SW480 (cell line): ENCODE data around the gene TDP1.

ENCODE experiments used
- DNase-seq: peaks from one replicate; pipeline ENCODE4 v3.0.0-alpha.2; 2016; ENCODE audit warnings: low spot score

TDP1 gene

DNA sequence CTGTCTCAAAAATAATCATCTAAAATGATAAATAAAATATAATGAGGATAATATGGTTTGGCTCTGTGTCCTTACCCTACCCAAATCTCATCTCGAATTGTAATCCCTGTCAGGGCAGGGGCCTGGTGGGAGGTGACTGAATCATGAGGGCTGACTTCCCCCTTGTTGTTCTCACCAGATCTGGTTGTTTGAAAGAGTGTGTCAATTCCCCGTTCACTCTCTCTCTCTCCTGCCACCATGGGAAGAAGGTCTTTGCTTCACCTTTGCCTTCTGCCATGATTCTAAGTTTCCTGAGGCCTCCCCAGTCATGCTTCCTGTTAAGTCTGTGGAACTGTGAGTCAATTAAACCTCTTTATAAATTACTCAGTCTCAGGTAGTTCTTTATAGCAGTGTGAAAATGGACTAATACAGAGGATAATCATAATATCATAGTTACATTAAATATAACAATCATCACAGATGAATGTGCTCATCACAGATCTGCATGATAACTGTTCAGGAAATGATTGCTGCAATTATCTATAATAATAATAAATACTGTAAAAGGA, 13.8 kb upstream of the TDP1 start:
- no peak for DNase-seq

DNA sequence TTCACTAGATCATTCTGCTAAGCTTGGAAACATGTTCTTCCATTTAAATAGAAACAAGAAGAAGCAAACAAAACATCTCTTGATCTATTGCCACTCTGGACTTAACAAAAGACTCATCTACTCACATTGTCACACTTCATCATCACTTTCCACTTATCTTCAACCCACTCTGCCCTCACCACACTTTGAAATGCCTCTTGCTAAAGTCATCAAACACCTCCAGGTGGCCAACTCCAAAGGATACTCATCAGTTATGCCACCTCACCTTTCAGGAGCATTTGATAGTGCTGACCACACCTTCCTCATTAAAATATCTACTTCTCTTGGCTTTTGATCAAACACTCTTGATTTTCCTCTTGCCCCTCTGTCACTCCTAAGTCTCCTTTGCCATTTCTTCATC, 8.4 kb upstream of the TDP1 start:
- DNase-seq, result peak; percentile 27

DNA sequence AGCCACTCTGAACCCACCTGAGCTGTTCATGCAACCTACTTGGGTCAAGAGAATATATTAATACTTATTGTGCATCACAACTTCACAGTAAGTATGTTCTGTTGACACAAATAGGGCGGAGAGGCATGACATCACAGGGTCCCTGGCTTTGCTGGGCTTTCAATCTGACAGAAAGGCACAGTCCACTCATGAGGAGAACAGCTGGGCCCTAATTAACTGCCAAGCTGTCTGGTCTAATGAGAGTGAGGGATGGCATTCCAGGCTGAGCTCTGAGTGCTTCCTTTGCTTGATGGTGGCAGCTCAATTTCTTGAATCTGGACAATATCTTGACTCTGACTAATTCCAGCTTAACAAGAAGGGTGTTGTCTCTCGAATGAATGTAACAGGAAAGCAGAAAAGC, 3.2 kb upstream of the TDP1 start:
- DNase-seq, result no peak

DNA sequence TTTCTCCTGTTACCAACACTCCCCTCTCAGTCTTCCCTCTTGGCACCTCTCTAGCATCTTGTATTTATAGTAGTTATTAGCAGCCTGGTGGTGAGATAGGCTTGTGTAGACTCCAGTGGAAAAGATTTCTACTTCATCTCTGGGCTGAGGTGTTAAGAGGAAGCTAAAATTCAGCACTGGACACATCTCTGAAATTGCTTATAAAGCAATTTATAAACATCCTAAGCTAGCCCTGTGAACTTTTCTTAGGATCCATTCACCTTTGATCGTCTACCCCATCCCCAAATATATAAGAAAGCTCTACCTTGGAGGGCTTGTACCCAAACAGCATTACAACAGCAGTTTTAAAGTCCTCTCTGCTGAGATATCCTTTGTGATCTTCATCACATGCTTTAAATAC, 2.1 kb upstream of the TDP1 start:
- DNase-seq, result no peak

DNA sequence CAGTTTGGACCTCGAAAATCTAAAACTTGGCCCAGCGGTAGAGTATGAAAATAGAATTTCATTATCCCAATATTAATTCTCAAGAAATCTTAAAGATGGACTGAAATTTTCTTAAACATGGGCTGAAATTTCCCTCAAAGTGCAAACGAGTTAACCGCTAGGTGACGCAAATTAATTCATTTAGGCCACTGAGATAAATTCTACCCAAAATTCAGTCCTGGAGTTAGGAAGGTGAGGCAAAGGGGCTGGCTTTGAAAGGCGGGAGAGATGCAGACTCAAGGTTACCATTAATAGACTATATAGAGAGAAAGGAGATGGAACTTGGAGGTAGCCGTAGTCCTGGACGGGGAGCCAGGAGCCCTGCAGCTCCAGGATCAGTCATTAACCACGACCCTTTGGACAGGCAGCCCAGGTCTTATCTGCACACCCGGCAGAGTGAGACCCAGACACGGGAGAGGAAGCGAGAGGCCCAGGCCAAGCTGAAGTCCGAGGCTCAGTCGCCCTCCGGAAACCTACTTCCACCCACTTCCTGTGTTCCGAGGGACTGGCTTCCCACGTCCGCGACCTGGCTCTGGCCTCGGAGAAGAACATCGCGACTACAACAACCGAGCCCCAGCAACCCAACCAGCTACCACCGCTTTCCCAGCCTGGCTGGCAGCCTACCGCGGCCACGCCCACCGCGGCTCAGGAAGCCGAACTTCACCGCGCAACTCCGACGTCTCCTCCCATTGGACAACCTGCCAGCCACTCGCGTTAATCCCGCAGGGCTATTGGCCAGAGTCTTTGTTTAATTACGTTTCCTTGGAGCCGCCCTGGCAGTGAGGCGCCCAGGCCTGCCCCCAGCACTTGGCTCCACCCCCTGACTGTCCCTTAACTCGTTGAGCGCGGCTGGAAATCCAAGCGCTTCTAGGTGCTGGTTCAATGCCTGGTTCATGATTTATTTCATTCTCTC, 1.4 kb upstream of the TDP1 start, which contains the start of gene EFCAB11:
TSS of gene EFCAB11 (minus strand) at position 661 of the 952 bp plus-strand sequence. CDS start at position 591, 70 bp downstream.
- peak; percentile 100 for DNase-seq

DNA sequence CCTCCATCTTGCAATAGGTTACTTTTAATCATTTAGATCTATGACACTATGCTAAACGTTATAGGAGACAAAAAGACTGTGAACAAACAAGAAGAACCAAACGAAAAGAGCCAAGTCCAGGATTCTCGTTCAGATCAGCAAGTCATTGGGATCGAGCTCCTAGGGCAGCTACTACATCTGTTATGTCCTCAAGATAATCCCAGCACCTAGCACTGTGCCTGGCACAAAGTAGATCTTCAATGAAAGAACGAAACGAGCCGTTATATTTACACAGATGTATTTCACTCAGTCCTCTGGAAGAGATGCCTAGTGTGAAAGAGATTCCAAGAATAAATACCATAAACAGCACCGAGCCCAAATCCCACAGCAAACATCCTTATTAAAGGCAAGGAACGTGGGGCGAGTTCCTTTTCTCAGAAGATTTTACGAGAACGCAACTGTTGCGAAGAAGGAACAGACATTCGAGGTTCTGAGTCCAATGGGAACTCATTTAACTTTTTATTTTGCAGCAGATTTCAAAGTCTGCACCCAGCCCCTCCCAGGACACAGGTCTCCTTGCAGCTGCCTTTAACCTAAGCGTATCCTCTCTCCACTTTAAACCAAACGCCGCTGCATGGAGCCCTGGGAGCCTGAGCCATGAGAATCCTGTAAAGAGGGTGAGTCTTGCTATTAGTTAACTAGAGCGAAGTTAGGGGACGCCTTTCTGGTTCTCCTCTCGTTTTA, 544 bp upstream of the TDP1 start:
- no peak for DNase-seq

DNA sequence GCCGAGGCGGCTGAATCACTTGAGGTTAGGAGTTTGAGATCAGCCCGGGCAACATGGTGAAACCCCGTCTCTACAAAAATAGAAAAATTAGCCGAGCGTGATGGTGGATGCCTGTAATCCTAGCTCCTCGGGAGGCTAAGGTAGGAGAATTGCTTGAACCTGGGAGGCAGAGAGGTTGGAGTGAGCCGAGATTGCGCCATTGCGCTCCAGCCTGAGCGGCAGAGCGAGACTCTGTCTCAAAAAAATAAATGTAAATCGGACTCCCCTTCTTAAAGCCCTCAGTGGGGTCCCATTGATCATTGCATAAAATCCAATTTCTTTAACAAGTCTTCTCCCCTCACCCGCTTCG, 908 bp downstream of the TDP1 start:
- no peak for DNase-seq

DNA sequence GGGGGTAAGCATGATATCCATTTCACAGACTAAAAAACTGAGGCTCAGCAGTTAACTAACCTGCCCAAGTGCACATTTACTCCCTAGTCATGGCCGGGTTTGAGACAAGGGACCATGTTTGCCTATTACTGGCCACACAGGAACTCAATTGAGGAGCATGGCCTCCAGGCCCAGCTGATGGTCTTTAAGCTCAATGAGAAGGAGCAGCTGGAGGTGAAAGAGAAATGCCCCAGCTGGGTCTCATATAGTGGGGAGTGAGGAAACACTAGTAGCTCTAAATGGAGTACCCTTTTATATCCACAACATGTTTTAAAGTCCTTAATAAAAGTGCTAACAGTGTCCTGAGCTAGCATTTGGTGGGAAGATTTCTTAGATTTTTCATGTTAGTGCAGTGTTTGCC, 1.6 kb downstream of the TDP1 start:
- DNase-seq, result no peak

DNA sequence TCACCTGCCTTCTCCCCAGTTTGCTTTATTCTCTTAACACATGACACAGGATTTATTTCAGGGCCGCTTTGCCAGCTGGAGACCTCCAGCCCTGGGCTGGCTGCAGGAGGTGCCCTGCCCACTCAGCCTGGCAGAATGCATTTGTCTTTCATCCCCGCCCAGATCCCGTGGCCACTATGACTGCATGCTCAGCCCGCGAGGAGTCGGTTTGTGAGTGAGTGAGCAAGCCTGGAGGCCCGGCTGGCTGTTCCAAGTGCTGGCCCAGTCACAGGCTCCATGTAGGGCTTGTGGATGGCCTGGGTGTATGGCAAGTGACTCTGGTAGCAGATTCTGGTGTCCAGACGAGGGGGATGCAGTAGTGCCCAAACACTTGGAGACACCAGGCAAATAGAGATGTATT, 2.1 kb downstream of the TDP1 start:
- DNase-seq, result peak; percentile 6

DNA sequence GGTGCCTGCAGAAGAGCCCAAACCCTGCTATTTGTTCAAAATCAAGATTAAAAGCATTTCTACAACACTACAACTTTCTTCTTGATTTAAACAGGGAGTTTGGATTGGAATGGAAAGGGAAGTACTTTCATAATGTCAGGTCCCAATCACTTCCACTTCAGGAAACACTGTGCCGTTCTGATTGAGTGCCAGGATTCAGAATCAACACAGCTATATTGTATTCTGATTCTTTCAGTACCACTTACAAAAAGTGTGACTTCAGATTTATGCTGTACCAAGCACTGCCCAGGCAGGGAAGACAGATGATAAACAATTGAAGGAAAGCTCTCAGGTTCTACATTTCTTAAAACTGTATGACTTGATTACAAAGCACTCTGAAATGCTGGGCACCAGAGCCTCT, 3.2 kb downstream of the TDP1 start:
- no peak for DNase-seq

DNA sequence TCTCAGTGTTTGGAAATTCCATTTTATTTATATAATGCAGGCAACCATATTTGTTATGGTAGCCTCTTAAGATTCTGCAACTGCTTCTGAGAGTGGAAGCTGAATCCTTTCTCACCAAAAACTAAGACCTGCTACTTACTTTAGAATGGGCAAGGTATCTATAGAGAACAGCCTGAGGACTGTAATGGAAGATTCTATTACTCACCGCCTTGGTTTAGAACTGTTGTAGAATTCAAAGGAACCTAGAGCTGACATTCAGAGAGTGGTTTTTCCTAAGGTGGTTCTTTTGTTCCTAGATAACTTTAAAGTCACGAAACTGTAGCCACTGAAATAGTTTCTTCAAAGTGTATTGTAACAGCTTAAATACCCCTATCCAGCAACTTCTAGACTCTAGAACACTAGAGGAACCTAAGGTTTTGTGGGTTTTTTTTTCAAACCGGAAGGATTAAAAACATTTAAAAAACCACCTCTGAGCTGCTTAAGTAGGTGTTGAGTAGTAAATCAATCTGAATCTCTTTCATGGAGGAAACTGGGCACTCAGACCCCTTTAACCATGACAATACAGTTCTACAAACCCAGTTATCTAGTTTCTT, 4.2 kb downstream of the TDP1 start:
- no peak for DNase-seq

DNA sequence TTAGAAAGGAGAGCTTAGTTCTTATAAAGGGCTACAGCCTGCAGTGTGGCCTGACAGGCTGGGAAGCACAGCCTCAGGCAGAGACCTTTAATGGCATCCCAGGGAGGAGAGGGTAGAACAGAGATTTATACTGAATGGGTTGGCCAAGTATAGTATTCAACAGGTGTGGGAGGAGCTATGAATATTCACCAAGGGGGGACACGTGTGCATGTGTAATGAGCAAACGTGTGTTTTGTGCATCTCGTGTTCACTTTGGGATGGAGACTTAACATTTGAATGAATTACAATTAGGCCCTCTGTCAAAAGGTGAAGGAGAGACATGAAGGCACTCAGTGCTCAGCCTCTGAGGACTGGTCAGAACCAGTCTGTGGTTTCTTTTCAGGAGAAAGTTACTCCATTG, 5.2 kb downstream of the TDP1 start:
- no peak for DNase-seq

DNA sequence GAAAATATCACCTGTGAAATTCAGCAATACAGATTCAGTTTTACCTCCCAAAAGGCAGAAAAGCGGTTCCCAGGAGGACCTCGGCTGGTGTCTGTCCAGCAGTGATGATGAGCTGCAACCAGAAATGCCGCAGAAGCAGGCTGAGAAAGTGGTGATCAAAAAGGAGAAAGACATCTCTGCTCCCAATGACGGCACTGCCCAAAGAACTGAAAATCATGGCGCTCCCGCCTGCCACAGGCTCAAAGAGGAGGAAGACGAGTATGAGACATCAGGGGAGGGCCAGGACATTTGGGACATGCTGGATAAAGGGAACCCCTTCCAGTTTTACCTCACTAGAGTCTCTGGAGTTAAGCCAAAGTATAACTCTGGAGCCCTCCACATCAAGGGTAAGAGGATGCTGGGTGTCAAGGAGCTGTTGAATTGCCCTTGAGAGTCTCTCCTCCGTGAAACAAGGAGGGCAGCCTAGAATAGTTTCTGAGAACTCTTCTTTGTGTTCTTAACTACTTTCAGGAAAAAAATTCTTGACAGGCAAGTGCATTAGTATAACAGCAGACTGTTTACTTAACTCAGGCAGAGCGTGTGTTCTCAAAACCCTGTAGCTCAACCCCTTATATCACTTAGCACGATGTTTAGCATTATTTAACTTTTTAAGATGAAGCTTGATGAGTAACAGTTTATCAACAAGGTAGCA, 7.7 kb downstream of the TDP1 start:
- DNase-seq, result no peak

DNA sequence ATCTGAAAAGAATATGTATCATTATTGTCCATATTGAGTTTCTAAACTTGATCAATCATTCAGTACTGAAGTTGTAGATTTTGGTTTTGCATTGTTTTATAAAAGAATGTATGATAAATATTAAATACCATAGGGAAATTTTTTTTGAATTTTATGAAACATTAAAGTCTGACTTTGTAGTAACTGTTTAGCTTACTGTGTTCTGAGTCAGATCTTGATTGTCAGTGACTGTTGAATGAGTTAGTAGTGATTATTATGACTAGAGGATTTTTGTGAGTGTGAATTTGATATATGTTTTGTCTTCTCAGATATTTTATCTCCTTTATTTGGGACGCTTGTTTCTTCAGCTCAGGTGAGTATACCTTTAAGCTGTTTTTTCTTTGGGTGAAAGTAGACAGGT, 10.1 kb downstream of the TDP1 start:
- no peak for DNase-seq

DNA sequence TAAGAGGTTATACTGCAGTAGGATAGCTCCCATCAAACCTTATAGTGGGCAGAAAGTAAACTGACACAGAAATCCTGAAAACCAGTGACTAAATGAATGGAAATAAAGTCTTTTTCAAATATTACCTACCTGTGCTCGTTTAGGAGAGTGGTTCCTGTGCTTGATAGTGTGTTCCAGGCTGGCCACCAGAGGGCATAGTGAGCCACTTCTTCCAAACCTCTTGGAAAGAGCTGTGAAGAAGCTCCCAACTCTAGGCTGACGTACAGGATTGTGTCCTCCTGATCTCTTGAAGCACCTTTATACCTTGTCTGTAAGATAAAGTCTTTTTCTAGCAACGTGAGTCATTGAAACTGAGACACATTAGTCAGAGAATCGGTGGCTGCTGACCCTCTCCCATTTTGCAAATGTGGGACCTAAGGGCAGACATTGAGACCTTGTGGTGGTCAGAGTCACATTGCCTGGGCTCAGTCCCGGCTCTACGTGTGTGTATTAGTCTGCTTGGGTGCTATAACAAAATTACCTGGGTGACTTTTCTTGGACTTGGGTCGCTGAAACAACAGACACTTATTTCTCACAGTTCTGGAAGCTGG, 17.6 kb downstream of the TDP1 start:
- peak; percentile 66 for DNase-seq

DNA sequence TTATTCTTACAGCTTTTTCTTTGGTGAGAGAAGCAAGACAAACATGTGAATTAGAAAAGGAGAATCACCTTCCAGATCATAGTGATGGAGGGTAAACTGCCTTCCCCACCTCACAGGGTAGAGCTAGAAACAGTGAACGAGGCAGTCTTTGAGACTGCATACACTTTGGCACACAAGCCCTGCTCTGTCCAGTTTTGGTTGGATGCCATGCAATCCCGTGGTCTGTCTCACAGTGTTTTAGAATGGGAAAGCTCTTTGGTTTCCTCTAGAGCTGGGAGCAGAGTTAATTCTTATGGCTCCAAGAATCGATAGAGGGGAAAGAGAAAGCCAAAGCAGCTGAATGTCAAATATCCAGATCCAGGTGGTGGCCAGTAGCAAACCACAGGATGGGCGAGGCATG, 21.9 kb downstream of the TDP1 start:
- DNase-seq, result no peak

DNA sequence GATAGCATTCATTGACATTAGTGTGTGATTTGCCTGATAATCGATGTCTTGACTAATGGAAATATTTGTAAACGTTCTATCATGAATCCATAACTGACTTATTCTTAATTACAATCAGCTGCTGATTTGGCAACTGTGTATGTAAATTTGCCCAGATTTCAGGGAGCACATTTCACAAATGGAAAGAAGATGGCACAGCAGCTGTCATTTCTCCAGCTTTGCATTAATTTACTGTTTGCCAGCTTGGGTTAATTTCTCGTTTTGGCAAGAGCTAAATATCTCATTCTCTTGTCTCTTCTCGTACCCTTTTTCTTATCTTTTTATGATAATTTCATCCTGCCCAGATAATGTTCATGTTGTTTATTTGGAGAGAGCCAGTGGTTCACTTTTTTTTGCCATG, 22.9 kb downstream of the TDP1 start:
- DNase-seq, result no peak

DNA sequence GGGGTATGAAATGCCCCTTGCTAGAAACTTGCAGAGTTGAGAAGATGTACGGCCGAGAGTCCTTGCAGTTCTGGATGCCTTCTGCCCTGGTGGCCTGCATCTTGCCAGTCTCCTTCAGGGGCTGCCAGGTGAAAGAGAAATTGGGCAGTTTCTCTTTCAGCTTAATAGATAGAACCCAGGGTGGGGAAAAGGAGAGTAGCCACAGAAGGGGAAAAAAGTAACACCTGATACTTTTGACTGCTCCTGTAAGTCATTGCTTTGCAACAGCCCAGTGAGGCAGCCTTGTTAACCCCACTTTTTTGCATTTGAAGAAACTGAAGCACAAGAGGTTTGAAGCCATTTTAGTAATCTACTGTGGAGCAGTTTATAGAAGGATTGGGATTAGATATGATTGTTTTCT, 27.6 kb downstream of the TDP1 start:
- DNase-seq, result no peak

DNA sequence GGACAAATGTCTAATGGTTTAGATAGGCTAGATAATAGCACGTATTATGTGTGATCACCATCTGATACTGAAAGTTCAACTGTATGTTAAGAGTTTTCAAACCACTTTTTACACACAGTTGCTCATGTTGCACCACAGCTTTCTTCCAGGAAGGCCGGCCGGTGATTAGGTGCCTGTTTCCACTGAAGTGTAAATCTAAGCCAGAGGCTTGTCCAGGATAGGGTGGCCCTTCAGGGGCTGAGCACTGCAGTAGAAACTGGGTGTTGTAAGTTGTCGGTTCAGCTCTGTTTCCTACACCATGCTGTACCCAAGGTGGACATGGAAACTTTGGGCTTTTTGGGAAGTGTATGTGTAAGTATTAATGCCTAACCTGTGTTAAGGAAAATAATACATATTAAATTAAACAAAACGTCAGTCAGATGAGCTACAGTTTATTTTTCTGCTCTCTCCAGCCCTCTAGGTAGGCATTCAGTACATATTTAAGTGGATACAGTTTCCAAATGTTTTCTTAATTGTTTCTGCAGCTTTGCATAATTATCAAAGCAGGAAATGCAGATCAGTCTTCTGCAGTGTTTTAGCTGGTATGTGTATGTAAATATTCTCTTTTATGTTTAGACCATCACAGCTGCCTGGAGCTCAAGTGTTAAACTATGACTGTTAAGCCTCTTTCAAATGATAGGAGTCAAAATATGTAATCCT, 30.9 kb downstream of the TDP1 start:
- no peak for DNase-seq

DNA sequence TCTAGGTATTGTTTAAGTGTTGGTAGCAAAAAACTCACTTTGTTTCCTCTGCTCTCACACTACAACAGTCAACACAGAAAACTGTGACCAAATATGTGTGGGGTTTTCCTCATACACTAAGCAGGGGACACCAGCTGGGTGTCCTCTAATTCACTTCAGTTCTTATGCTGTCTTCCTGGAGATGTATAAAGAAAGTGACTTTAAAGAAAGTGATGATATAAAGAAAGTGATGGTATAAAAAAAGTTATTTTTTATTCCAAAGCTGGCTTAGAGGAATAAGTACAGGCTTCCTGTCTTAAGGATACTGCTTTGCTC, 31.4 kb downstream of the TDP1 start:
- DNase-seq, result no peak

DNA sequence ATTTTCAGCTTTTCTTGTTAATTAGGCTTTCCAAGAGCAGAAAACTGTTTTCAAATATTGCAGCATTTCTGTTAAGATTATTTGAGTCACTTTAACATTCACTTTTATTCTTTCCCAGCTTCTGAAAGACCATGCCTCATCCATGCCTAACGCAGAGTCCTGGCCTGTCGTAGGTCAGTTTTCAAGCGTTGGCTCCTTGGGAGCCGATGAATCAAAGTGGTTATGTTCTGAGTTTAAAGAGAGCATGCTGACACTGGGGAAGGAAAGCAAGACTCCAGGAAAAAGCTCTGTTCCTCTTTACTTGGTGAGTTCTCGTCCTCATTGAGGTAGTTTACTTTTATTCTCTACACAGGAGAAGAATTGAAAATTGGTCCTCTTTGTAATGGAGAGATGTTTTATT, 33.1 kb downstream of the TDP1 start:
- no peak for DNase-seq
